ENCODE results near the gene FAM227A.

Gene FAM227A

DNA sequence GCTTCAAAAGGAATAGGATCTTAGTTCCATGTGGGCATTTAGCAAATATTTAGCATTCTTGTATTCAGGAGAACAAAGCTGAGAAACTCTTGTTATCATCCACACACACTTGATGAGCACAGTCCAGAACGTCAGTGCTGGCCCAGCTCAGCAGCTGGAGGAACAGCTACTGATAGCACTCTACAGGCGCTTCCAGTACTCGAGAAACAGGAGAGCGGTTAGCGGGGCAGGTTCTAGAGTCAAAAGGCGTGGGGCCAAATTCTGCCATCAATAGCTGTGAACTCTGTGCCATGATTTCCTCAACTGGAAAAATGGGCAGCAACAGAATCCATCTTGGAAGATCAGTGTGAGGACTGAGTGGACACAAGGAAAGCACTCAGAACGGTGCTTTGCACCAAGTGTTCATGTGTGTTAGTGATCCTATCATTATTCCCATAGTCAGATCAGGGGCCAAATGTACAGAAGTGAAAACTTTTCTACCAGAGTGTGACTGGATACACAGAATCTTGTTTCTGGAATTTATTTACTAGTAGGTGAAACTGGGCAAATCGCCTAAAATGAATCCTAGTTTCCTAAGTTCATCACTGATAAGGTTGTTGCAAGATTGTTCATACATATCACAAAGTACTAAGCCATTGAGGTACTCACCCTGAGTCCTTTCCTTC lies 41.4 kb upstream of the FAM227A start:
- TF ChIP-seq RAD21 (IDR thresholded peaks at IDR 0.05; ENCODE audit: low read depth) (no peak), CREB1 (IDR thresholded peaks at IDR 0.05; ENCODE audit: low read depth) (no peak), ZBTB7A (IDR thresholded peaks at IDR 0.05; ENCODE audit: low read depth) (no peak), TCF12 (IDR thresholded peaks at IDR 0.05; ENCODE audit: low read depth) (no peak), FOXM1 (IDR thresholded peaks at IDR 0.05; ENCODE audit: borderline replicate concordance, low read depth) (no peak), EP300 (IDR thresholded peaks at IDR 0.05; ENCODE audit: borderline replicate concordance) (no peak)
- TF ChIP-seq, protein P1, sequence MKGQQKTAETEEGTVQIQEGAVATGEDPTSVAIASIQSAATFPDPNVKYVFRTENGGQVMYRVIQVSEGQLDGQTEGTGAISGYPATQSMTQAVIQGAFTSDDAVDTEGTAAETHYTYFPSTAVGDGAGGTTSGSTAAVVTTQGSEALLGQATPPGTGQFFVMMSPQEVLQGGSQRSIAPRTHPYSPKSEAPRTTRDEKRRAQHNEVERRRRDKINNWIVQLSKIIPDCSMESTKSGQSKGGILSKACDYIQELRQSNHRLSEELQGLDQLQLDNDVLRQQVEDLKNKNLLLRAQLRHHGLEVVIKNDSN (IDR thresholded peaks at IDR 0.05): no peak
- TF ChIP-seq, protein P2, sequence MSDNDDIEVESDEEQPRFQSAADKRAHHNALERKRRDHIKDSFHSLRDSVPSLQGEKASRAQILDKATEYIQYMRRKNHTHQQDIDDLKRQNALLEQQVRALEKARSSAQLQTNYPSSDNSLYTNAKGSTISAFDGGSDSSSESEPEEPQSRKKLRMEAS (IDR thresholded peaks at IDR 0.05): no peak

DNA sequence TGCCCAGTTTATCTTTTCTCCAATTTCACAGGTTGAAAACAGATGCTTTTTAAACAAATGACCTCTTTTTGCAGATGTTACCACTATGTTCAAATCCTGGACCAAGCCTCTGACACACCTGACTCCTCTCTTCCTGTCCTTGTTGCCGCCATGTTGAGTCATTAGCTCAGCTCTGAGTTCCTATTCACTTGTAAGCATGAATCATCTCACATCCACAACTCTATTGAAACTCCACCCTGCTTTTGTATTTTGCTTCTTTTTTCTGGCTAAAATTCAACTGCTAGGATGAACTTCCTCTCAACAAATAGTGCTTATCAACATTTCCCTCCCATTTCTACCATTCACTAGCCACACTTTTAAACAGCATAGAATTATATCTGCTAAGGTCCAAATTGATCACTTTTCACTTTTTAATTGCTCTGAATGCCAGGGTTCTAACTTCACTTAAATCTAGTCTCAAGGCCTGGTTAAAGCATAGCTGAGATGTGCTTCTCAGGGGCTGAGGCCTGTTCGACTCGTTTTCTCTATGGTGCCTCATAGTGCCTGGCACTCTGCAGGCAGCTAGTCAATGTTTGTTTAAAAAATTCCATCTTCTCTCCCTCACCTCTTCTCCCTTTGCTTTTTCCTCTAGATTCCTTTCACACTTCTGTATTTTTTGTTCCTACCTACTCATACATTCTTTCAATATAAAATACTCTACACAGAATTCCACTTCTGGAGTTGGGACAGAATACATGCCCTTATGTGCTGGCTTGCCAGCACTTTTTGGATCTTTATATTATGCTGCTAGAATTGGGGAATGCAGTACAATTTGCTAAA lies 40.6 kb upstream of the FAM227A start:
- no peak for TF ChIP-seq TAF1 (IDR thresholded peaks at IDR 0.05; ENCODE audit: low read depth)
- no peak for TF ChIP-seq TEAD4 (IDR thresholded peaks at IDR 0.05)
- TF ChIP-seq FOXM1 (IDR thresholded peaks at IDR 0.05; ENCODE audit: borderline replicate concordance, low read depth): no peak
- no peak for TF ChIP-seq NFIC (IDR thresholded peaks at IDR 0.05)
- no peak for TF ChIP-seq TCF12 (IDR thresholded peaks at IDR 0.05; ENCODE audit: low read depth)
- TF ChIP-seq, protein P3, sequence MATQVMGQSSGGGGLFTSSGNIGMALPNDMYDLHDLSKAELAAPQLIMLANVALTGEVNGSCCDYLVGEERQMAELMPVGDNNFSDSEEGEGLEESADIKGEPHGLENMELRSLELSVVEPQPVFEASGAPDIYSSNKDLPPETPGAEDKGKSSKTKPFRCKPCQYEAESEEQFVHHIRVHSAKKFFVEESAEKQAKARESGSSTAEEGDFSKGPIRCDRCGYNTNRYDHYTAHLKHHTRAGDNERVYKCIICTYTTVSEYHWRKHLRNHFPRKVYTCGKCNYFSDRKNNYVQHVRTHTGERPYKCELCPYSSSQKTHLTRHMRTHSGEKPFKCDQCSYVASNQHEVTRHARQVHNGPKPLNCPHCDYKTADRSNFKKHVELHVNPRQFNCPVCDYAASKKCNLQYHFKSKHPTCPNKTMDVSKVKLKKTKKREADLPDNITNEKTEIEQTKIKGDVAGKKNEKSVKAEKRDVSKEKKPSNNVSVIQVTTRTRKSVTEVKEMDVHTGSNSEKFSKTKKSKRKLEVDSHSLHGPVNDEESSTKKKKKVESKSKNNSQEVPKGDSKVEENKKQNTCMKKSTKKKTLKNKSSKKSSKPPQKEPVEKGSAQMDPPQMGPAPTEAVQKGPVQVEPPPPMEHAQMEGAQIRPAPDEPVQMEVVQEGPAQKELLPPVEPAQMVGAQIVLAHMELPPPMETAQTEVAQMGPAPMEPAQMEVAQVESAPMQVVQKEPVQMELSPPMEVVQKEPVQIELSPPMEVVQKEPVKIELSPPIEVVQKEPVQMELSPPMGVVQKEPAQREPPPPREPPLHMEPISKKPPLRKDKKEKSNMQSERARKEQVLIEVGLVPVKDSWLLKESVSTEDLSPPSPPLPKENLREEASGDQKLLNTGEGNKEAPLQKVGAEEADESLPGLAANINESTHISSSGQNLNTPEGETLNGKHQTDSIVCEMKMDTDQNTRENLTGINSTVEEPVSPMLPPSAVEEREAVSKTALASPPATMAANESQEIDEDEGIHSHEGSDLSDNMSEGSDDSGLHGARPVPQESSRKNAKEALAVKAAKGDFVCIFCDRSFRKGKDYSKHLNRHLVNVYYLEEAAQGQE (IDR thresholded peaks at IDR 0.05; ENCODE audit: low read depth): no peak
- no peak for TF ChIP-seq EP300 (IDR thresholded peaks at IDR 0.05; ENCODE audit: borderline replicate concordance)
- TF ChIP-seq CREB1 (IDR thresholded peaks at IDR 0.05; ENCODE audit: low read depth): no peak
- TF ChIP-seq CEBPB (IDR thresholded peaks at IDR 0.05): no peak
- no peak for TF ChIP-seq ZBTB7A (IDR thresholded peaks at IDR 0.05; ENCODE audit: low read depth)
- TF ChIP-seq RAD21 (IDR thresholded peaks at IDR 0.05; ENCODE audit: low read depth): no peak
- TF ChIP-seq, protein P1 (IDR thresholded peaks at IDR 0.05): no peak
- TF ChIP-seq EGR1 (IDR thresholded peaks at IDR 0.05): no peak
- TF ChIP-seq, protein P2 (IDR thresholded peaks at IDR 0.05): no peak
- TF ChIP-seq YY1 (IDR thresholded peaks at IDR 0.05; ENCODE audit: low read depth): no peak

DNA sequence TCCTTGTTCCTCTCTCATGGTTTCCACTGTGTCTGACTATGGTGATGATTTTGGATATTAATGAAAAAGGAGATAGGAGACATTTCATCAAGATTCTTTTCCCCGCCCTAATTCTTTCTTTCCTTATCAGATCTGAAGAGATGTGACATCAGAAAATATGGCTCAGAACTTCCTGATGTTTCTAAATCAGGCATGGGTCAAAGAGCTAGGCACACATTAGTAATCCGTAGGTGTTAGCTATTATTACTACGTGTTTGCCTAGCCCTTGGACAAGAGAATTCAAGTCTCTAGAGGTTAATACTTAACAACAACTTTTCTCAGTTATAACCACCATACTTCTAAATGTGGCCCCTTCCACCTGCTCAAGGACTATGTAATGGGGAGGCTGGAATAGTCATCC lies 38.7 kb upstream of the FAM227A start:
- TF ChIP-seq TCF12 (IDR thresholded peaks at IDR 0.05; ENCODE audit: low read depth) (no peak), CEBPB (IDR thresholded peaks at IDR 0.05) (no peak), CREB1 (IDR thresholded peaks at IDR 0.05; ENCODE audit: low read depth) (no peak), YY1 (IDR thresholded peaks at IDR 0.05; ENCODE audit: low read depth) (no peak)

DNA sequence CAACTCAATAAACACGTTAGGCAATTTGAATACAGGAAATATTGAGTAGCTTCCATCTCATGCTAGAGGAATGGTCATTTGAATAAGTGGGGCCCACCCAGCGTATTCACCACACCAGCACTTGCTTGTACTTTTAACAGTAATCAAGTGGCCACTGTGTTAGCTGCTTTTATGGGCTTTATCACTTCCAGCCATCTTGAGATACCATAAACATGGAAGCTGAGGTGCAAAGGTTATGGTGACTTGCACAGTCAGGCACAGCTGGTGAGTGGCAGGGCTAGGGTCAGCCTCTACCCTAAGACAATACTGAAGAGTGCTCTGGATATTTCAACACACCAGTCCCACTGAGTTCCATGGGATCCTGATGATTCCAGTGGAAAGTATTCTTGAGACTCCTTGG lies 37.9 kb upstream of the FAM227A start:
- TF ChIP-seq ZBTB7A (IDR thresholded peaks at IDR 0.05; ENCODE audit: low read depth) (no peak), YY1 (IDR thresholded peaks at IDR 0.05; ENCODE audit: low read depth) (no peak), EP300 (IDR thresholded peaks at IDR 0.05; ENCODE audit: borderline replicate concordance) (no peak), CREB1 (IDR thresholded peaks at IDR 0.05; ENCODE audit: low read depth) (no peak), RAD21 (IDR thresholded peaks at IDR 0.05; ENCODE audit: low read depth) (no peak), FOXM1 (IDR thresholded peaks at IDR 0.05; ENCODE audit: borderline replicate concordance, low read depth) (no peak), CEBPB (IDR thresholded peaks at IDR 0.05) (no peak), TEAD4 (IDR thresholded peaks at IDR 0.05) (no peak)
- TF ChIP-seq, protein P2 (IDR thresholded peaks at IDR 0.05): no peak
- TF ChIP-seq, protein P3 (IDR thresholded peaks at IDR 0.05; ENCODE audit: low read depth): no peak

DNA sequence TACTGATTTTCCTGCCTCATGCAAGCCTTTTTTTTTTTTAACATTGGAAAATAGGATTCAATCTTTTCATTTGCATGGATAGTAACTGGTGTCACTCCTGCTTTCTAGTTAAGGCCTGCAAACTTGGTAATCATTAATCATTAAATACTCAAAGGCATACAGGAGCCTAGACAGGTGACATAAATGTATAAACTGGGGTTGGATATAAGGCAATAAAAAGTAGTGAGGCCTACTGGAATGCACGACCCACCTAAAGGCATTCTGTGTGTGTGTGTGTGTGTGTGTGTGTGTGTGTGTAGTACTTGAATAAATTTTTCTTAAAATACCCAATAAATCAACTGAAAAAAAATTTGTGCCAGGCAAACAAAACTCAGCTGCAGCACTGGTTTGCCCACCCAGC lies 33.5 kb upstream of the FAM227A start:
- TF ChIP-seq, protein P1 (IDR thresholded peaks at IDR 0.05): no peak
- TF ChIP-seq FOXM1 (IDR thresholded peaks at IDR 0.05; ENCODE audit: borderline replicate concordance, low read depth) (no peak), TAF1 (IDR thresholded peaks at IDR 0.05; ENCODE audit: low read depth) (no peak), NFIC (IDR thresholded peaks at IDR 0.05) (no peak), RAD21 (IDR thresholded peaks at IDR 0.05; ENCODE audit: low read depth) (no peak), CREB1 (IDR thresholded peaks at IDR 0.05; ENCODE audit: low read depth) (no peak), EGR1 (IDR thresholded peaks at IDR 0.05) (no peak), YY1 (IDR thresholded peaks at IDR 0.05; ENCODE audit: low read depth) (no peak), TEAD4 (IDR thresholded peaks at IDR 0.05) (no peak)
- TF ChIP-seq, protein P3 (IDR thresholded peaks at IDR 0.05; ENCODE audit: low read depth): no peak
- TF ChIP-seq, protein P2 (IDR thresholded peaks at IDR 0.05): no peak
